Chondrocyte (in vitro differentiated cells): ENCODE results near the gene CNOT4. TPM values are rescaled to one million over a fixed set of nuclear protein-coding genes. Genes with fewer than 3 reads are reported as not detected.

Source experiments
- DNase-seq: peaks from one replicate; pipeline ENCODE4 v3.0.0; 2021; ENCODE audit warnings: mixed read lengths, low spot score
- H3K27ac Mint-ChIP-seq: one replicate; pipeline ENCODE4 v1.8.0; 2021; ENCODE audit warnings: mild to moderate bottlenecking, moderate library complexity, mixed read lengths; ENCODE audit not compliant: unreplicated experiment
- H3K27me3 Mint-ChIP-seq: 2 replicates; pipeline ENCODE4 v1.8.0; 2021; ENCODE audit warnings: low read depth, mixed read lengths
- H3K36me3 Mint-ChIP-seq: 2 replicates; pipeline ENCODE4 v1.8.0; 2021; ENCODE audit warnings: low read depth, mixed read lengths
- H3K4me1 Mint-ChIP-seq: 2 replicates; pipeline ENCODE4 v1.8.0; 2021; ENCODE audit warnings: low read depth, mild to moderate bottlenecking, mixed read lengths
- H3K4me3 Mint-ChIP-seq: one replicate; pipeline ENCODE4 v1.8.0; 2021; ENCODE audit warnings: mild to moderate bottlenecking, moderate library complexity, mixed read lengths; ENCODE audit not compliant: unreplicated experiment
- H3K9me3 Mint-ChIP-seq: 2 replicates; pipeline ENCODE4 v1.8.0; 2021; ENCODE audit warnings: low read depth, mixed read lengths
- CTCF ChIP-seq: fragments of 200-600 bp; sonication (generic); IDR thresholded peaks from 2 replicates; pipeline ENCODE4 v1.5.0; 2021; ENCODE audit warnings: antibody characterized with exemption, mild to moderate bottlenecking, moderate library complexity
- total RNA-seq: library from RNA; stranded (reverse); gene quantifications from 3 replicates; pipeline ENCODE4 v1.2.1, GENCODE V29; 2021

CNOT4 gene
- total RNA-seq, 1 donor from 2014 or later, result 17.8 TPM

- DNase-seq, result no peak
- no peak for TF ChIP-seq CTCF
- H3K4me3 Mint-ChIP-seq, result no peak overlapping the region
- H3K36me3 Mint-ChIP-seq, result no peaks in the 10 kb centered on the region
- H3K4me1 Mint-ChIP-seq, result no peaks in the 10 kb centered on the region
- H3K27me3 Mint-ChIP-seq, result no peaks in the 10 kb centered on the region
- peaks cover 6% of the 10 kb centered on the region for H3K9me3 Mint-ChIP-seq
- no peak overlapping the region for H3K27ac Mint-ChIP-seq
Observed at GRCh38 chr7:135523146-135523545, 13.2 kb upstream of the CNOT4 start.

GRCh38 chr7:135522509-135522908 is 12.6 kb upstream of the CNOT4 start:
- Mint-ChIP-seq H3K27me3 (no peaks in the 10 kb centered on the region), H3K36me3 (no peaks in the 10 kb centered on the region), H3K4me3 (no peak overlapping the region), H3K4me1 (no peaks in the 10 kb centered on the region), H3K27ac (no peak overlapping the region), H3K9me3 (peaks cover 6% of the 10 kb centered on the region)
- no peak for TF ChIP-seq CTCF
- DNase-seq, result no peak

GRCh38 chr7:135519871-135520270 is 10.0 kb upstream of the CNOT4 start:
- Mint-ChIP-seq H3K4me1 (no peaks in the 10 kb centered on the region), H3K27ac (no peak overlapping the region), H3K27me3 (no peaks in the 10 kb centered on the region), H3K9me3 (peaks cover 6% of the 10 kb centered on the region), H3K4me3 (no peak overlapping the region), H3K36me3 (no peaks in the 10 kb centered on the region)
- no peak for TF ChIP-seq CTCF
- DNase-seq, result no peak

GRCh38 chr7:135519233-135519688 is 9.4 kb upstream of the CNOT4 start:
- Mint-ChIP-seq H3K4me3 (no peak overlapping the region), H3K27ac (no peak overlapping the region), H3K27me3 (no peaks in the 10 kb centered on the region), H3K9me3 (peaks cover 6% of the 10 kb centered on the region), H3K4me1 (no peaks in the 10 kb centered on the region), H3K36me3 (no peaks in the 10 kb centered on the region)
- no peak for DNase-seq
- TF ChIP-seq CTCF, result no peak

- H3K36me3 Mint-ChIP-seq, result no peaks in the 10 kb centered on the region
- no peak for TF ChIP-seq CTCF
- no peak for DNase-seq
- peaks cover 6% of the 10 kb centered on the region for H3K9me3 Mint-ChIP-seq
- H3K4me1 Mint-ChIP-seq, result no peaks in the 10 kb centered on the region
- no peak overlapping the region for H3K27ac Mint-ChIP-seq
- no peaks in the 10 kb centered on the region for H3K27me3 Mint-ChIP-seq
- H3K4me3 Mint-ChIP-seq, result no peak overlapping the region
Observed at GRCh38 chr7:135518748-135519147, 8.8 kb upstream of the CNOT4 start.
